GM18858 (cell line): ENCODE data around the gene EDEM2.
"Not testable (repeated sequence)": the region's sequence is repeated elsewhere in the genome, so short reads cannot be mapped to it uniquely, and the experiment has no call there.

Experiments
- ATAC-seq: cut with Tn5 transposase; IDR thresholded peaks from one replicate; pipeline ENCODE4 v1.9.1; 2021; ENCODE audit not compliant: unreplicated experiment

EDEM2 gene

DNA sequence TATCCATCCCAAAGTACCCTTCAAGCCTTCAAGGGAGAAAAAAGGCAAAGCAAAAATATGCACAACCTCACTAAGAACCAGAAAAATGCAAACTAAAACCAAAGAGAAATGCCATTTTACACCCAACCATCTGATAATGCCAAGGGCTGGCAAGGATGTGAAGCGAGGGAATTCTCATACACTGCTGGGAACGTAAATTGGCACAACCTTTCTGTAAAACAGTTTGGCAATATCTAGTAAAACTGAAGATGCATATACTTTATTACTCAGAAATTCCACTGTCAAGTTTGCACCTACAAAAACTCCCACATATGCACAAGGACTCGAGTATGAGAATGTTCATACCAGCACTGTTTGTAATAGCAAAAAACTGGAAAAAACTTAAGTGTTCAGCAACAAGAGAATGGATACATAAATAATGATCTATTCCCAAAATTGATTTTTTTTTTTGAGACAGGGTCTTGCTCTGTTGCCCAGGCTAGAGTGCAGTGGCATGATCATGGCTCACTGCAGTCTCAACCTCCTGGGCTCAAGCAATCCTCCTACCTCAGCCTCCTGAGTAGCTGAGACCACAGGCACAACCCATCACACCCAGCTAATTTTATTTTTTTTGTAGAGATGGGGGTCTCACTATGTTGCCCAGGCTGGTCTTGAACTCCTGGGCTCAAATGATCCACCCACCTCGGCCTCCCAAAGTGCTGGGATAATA is 21.7 kb upstream of the EDEM2 start:
- ATAC-seq: not testable (repeated sequence)

DNA sequence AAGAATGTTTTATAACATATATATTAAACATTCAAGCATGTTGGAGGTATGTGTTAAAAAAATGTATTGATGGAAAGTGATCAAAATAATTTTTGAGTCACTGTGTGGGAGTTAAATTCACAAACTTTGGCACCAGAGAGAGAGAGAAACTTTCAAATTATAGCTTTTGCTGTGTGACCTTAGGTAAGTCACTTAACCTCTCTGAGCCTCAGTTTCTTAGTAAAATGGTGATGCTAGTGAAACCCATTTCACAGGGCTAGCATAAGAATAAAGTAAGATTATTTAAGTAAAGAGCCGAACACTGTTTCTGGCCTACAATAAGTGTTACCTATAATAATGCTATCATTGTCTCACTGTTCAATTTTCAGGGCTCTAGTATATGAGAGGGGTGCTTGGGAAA is 20.7 kb upstream of the EDEM2 start:
- ATAC-seq: no peak

DNA sequence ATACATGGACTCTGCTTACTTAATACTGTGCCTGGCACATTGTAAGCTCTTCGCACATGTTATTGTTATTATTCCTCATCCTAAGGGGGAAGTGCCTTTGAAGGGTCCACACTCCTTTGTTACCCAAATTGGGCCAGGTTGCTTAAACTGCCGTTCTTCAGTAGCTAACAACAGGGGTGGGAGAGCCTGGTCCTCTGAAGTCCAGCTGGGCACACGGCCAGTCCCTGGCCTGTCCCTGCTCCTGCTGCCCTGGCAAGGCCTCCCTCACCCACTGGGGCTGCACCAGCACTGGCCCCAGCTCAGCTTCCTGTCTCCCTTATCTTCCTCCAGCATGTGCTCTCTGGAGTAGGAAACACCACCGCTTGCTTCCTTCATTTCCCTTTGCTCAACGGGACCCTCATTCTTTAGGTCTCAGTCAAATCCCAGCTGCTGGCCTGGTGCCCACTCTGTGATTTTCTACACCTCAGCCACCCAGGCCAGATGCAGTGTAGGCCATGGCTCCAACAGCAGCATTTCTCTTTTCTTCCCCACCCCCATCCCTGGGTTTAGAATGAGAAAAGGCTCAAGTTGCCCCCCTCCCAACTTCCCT is 19.2 kb upstream of the EDEM2 start:
- no peak for ATAC-seq

DNA sequence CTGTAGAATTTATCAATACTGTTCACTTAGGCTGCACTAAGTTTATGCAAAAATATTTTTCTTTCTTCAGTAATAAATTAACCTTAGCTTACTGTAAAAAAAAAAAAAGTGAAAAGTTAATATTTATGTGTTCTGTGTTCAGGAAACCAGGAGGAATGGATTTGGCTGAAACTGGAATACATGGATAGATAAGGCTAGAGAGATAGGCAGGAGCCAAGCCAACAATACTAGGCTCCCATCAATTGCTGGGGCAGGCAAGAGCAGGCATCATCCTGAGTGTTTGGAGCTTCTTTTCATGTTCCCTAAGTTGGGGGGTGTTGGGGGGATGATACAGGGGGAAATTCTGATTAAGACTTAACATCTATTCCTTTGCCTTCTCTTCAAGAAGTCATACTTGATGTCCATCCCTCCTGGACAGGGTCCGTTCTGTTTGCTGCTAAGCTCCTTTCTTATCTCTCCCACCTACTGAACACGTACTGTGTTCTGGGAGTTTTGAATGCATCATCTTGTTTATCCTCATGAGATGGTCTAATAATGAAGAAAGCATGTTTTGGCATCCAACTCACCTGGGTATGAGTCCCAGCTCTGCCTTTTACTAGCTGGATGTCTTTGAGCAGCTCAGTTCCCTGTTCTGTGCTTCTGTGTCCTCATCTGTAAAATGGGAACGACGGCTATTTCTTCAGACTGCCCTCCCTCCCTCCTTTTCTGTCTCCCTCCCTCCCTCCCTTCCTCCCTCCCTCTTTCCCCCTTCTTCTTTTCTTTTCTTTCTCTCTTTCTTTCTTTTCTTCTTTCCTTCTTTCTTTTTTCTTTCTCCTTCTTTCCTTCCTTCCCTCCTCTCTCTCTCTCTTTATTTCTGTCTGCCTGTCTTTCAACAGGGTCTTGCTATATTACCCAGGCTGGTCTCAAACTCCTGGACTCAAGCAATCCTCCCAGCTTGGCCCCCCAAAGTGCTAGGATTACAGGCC is 18.4 kb upstream of the EDEM2 start:
- no peak for ATAC-seq

DNA sequence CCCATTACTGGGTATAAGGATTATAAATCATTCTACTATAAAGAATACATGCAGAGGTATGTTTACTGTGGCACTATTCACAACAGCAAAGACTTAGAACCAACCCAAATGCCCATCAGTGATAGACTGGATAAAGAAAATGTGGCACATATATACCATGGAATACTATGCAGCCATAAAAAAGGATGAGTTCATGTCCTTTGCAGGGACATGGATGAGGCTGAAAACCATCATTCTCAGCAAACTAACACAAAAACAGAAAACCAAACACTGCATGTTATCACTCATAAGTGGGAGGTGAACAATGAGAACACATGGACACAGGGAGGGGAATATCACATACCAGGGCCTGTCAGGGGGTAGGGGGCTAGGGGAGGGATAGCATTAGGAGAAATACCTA is 17.4 kb upstream of the EDEM2 start:
- ATAC-seq: not testable (repeated sequence)

DNA sequence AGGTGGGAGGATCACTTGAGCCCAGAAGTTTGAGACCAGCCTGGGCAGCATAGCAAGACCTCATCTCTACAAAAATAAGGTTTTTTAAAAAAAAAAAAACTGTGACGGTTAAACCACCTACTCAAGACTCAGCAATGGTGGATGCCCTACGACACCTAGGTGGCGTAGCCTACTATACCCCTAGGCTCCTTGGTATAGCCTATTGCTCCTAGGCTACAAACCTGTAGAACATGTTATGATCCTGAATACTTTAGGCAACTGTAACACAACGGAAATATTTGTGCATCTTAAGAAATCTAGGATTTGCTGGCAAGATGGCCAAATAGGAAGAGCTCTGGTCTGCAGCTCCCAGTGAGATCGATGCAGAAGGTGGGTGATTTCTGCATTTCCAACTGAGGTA is 13.2 kb upstream of the EDEM2 start:
- not testable (repeated sequence) for ATAC-seq

DNA sequence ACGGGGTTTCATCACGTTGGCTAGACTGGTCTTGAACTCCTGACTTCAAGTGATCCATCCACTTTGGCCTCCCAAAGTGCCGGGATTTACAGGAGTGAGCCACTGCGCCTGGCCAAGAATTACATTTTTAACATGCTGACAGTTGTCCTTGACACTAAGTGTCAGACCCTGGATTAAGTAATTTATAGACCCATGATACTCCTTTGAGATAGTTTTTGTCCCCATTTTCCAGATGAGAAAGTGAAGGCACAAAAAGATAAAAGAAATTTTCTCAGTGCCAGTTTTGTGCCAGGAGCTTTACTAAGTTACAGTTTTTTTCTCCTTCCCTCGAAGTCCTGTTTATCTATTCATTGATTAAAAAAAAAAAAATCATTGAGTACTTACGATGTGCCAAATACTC is 9.8 kb upstream of the EDEM2 start:
- ATAC-seq: no peak

DNA sequence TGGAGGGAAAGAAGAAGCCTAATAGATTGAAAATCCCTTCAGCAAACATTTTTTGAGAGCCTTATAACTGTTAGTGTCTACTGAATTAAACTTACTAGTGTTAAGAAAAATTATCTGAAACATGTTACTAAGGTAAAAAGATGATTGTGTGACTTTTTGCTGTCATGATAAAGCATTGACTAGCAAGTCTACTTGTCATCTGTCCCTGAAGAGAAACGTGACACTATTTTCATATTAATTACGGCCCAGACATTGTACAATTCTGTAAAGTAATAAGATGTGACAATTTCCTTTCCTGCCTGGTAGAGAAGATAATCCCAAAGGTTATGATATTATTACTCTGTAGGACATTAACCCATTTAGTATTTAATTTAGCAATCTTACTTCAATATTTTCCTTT is 8.8 kb upstream of the EDEM2 start:
- ATAC-seq: no peak

DNA sequence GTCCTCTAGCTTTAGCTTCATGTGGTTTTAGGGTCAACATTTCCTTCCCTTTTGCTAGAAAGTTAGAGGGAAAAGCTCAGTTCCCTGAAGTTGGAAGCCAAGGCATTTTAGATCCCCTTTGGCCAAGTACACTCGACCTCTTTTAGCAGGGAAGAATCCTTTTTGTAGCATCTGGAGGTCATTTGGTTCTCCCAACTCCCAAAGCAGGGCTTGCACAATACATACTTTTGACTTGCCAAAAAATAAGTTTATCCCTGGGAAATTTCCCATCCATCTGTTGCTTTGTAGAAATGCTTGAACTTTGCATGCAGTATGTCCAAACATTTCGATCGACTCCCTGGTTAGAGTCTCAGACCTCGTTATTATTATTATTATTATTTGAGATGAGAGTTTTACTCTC is 4.6 kb upstream of the EDEM2 start:
- no peak for ATAC-seq

DNA sequence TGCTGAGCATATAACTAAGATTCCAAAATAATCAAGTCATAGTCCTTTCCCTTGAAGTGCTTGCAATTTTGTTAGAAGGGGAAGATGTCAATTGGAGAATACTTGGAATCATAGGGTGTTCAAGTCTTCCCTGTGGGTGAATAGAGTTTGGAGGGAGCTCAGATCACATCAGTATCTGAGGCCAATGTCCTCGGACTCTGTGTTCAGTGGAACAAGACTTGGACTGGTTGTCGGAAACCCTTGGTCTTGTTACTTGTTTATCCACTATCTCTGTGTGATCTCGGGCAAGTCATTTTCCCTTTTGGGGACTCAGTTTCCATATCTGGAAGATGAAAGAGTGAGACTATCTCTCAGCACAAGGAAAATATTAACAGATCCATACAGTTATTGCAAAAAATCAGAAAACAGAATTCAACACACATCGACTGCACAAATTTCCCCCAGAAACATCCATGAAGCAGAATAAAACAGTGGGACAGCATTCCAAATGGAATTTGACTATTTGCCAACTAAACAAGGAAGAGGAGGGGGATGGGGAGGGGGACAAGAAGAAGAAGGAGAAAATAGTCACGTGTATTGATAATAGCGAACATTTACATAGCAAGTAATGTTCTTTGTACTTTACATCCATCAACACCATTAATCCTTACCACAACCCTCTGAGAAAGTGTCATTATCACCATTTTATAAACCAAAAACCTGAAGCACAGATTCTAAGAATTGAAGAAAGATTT is 3.9 kb upstream of the EDEM2 start:
- no peak for ATAC-seq

DNA sequence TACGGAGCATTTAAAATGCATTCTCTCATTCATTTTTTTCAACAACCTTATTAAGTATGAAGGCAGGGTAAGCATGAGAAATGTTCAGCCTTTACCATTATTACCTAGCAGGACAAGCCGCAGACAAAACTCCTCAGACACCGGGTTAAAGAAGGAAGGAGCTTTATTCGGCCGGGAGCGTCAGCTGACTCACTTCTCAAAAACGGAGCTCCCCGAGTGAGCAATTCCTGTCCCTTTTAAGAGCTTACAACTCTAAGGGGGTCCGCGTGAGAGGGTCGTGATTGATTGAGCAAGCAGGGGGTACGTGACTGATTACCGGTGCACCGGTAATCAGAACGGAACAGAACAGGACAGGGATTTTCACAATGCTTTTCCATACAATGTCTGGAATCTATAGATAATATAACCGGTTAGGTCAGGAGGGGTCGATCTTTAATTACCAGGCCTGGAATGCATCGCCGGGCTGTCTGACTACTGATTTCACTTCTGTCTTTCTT is 487 bp upstream of the EDEM2 start:
- peak; percentile 17 for ATAC-seq

DNA sequence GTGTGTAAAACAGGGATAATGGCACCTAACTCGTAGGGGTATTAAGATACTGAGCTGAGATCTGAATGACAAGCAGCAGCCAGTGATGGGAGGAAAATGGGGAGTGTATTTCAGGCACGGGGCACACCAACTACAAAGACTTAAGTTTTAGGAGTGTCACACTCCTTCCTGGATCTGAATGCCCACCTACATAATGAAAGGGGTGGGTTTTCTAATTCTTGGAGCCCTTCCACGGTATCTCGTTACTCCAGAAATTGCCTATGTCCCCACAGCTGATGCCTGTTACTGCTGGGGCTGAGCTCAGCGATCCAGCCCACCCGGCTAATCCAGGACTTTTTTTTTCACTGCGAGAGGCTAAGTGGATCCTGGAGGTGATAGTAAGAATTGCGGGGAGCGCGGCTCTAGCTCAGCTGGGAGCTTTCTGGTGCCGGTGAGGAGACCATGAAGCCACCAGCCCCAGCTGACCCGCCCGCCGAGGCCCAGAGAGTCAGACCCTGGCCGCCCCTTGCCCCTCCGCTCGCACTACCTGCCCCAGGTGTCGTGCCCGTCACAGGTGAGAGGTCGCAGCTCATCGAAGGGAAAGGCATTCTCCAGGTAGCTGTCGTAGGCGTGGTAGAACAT is 727 bp downstream of the EDEM2 start:
- ATAC-seq: no peak

DNA sequence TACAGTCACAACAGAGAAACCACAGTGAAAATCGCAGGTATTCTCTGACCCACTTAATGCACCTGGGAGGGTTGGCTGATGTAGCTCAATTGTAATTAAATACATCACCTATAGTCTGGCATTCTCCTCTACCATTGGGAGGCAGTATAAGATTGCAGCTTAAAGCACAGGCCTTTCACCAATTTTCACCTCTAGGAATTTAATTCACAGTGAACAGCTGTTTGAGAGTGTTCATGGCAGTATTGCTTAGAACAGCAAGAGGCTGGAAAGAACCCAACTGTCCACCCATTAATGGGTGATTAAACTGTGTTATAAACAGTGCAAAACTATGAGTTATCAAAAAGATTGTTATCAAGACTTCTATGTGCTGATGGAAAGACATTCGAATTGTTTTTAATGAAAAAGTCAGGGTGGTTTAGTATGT is 2.0 kb downstream of the EDEM2 start:
- no peak for ATAC-seq

DNA sequence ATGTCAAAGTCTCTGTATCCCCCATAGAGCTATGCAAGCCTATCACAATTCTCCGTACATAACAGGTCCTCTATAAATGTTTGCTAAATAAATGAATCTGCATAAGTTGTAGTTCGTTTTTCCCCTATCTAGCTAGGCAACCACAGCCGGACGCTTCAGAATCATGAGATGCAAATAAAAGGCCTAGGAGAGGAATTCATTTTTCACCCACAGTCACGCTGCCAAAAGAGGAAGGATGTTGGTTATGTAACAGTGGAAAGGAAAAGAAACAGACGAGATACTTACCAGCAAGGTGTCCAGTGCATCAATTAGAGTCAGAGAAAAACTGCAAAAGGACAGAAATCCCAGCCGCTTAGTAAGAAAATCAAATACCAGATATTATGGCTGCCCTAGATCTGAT is 2.4 kb downstream of the EDEM2 start:
- no peak for ATAC-seq

DNA sequence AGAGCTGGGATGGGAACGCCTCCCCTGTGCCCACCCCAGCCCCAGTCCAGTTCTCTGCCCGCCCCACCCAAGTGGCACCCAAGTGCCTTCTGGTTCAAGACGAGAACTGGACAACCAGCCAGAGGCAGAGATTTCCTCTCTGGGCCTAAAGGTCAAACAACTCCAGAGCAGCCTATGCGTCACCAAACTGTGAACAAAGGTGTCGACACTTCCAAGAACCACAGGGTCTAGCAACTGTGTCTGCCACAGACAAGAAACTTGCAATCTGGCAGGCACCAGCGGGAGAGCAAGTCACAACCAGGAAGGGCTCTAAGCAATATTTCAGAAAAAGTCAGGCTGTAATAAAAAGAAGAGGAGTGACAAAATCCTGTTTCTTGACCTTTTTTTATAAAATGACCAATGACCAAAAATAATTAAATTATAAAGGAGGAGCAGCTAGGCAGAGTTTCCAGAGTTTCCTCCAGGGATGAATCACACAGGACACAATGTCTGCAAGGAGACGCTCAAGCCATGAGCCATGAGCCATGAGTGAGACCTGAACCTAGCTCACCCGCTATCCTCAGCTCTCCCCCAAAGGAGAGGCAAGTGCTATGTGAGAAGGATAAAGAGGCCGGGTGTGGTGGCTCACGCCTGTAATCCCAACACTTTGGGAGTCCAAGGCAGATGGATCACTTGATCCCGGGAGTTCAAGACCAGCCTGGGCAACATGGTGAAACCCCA is 11.1 kb downstream of the EDEM2 start:
- no peak for ATAC-seq

DNA sequence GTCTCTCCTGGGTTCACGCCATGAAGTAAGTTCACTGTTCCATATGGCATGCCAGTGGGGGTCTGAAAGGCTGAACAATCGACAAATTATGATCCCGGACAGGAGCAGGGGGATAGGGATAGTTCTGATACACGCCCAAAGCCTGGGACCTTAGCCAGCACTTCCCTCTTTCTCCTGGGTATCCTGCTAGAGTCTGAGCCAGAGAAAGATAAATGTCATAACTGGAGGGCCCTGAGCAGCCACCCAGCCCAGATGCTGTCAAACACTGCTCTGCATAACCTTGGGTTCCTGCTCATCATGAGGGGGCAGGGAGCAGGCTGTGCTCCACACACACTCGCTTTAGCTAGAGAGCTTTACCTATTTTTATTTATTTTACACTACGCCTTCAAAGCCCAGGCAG is 12.3 kb downstream of the EDEM2 start:
- ATAC-seq: no peak

DNA sequence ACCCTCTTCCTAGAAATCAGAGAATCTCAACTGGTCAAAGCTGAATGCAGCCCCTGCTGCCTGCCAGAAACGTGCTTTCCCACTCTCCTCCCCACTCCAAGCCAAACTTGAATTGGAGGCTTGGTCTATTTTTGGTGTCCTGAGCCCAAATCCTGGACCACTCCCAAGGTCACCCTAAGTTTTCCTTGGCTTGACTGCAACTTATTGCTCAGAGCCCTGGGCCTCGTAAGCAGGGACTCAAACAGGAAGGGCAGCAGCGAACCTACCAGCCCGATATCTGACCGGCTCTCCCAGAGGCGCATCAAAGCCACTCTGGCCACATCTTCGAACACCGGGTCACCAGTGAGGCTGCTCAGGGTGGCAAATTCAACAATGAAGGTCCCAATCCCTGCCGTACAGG is 12.7 kb downstream of the EDEM2 start:
- no peak for ATAC-seq

DNA sequence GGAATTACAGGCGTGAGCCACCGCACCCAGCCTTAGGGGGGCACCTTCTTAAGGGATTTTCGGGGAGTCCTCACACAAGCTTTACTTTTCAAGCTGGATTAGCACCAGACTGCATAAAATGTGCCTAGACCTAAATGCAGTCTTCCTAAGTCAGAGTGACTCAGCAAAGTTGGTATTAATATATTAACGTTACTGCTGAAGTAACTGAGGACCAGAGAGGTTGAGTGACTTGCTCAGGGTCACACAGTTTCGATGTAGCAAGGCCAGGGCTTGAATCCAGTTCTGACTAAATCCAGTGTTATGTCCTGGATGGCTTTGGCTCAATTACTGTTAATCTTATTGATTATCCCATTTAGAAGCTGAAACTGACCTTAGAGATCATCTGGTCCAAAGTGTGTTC is 13.4 kb downstream of the EDEM2 start:
- ATAC-seq: no peak

DNA sequence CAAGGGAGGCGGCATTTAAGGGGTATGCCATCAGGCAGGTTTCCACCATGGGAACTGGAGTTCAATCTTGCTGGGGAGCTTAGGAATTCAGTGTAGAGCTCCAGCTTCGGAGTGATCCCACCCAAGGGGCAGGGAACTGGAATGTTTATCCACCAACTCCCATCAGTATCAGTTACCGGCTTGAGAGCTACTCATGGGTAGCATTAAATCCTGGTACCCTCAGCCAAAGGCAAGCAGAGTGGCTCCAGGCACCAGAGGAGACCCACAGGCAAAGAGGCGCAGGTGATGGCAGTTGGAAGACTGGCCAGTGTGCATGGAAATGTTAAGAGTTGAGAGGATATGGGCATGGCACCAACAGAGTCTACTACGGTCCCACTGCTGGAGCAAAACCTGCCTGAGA is 14.1 kb downstream of the EDEM2 start:
- no peak for ATAC-seq

DNA sequence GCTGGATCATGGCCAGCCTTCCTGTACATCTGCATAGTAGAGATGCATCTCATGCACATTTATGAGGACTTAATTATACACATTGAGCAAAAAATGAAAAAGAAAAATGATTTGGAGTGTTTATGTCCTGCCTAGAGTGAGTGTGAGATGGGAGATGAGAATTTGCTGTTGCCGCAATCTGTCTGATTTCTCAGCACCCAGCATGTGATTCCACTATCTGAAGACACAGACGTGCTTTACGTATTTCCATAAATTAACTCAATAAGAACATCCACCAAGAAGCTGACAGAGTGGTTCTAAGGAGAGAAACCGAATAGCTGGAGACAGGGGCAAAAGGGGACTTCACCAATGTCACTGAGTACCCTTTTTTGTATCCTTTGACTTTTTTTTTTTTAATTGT is 15.2 kb downstream of the EDEM2 start:
- ATAC-seq: no peak
